Activated CD4-positive, alpha-beta T cell treated with anti-CD3 and anti-CD28 coated beads for 4 hours (primary cell): Measurements from ENCODE around the gene MCC.

Experiments
- DNase-seq, 2 donors: peaks; one replicate each; pipeline ENCODE4 v3.0.0-alpha.2; 2020

MCC gene

GRCh38 chr5:113302120-113302519, 186.1 kb downstream of the MCC start:
- no peak for DNase-seq

- DNase-seq: no peak
Measured at GRCh38 chr5:113299591-113299990, 188.7 kb downstream of the MCC start.

- no peak for DNase-seq
Measured at GRCh38 chr5:113296676-113297075, 191.6 kb downstream of the MCC start.

GRCh38 chr5:113295111-113295539, 193.1 kb downstream of the MCC start:
- DNase-seq: no peak

- peak; percentile 67 to 73 for DNase-seq
Measured at GRCh38 chr5:113294311-113295110, 193.7 kb downstream of the MCC start.

- peak in 1 of 2 donors; percentile 7 for DNase-seq
Measured at GRCh38 chr5:113293975-113294310, 194.3 kb downstream of the MCC start.

- no peak for DNase-seq
Measured at GRCh38 chr5:113293068-113293974, 194.9 kb downstream of the MCC start.

GRCh38 chr5:113292462-113292861, 195.8 kb downstream of the MCC start:
- no peak for DNase-seq

GRCh38 chr5:113283558-113283957, 204.7 kb downstream of the MCC start:
- no peak for DNase-seq

GRCh38 chr5:113282472-113282871, 205.8 kb downstream of the MCC start:
- DNase-seq: no peak

- no peak for DNase-seq
Measured at GRCh38 chr5:113281194-113281593, 207.1 kb downstream of the MCC start.

GRCh38 chr5:113280541-113280940, 207.7 kb downstream of the MCC start:
- DNase-seq: no peak

GRCh38 chr5:113278976-113279375, 209.3 kb downstream of the MCC start:
- DNase-seq: no peak

GRCh38 chr5:113276493-113276892, 211.8 kb downstream of the MCC start:
- DNase-seq: no peak

GRCh38 chr5:113276001-113276400, 212.3 kb downstream of the MCC start:
- DNase-seq: no peak

GRCh38 chr5:113274836-113275414, 213.3 kb downstream of the MCC start:
- DNase-seq: no peak

- DNase-seq: no peak
Measured at GRCh38 chr5:113273948-113274347, 214.3 kb downstream of the MCC start.

- no peak for DNase-seq
Measured at GRCh38 chr5:113271745-113272454, 216.4 kb downstream of the MCC start.

GRCh38 chr5:113271015-113271414, 217.2 kb downstream of the MCC start:
- DNase-seq: no peak

- DNase-seq: no peak
Measured at GRCh38 chr5:113270086-113270485, 218.2 kb downstream of the MCC start.

GRCh38 chr5:113269023-113269997, 218.9 kb downstream of the MCC start:
- no peak for DNase-seq

GRCh38 chr5:113268232-113268631, 220.0 kb downstream of the MCC start:
- no peak for DNase-seq
